Body of pancreas (tissue), 4 donors: ENCODE measurements around the gene FUT8. TPM values are rescaled to one million over a fixed set of nuclear protein-coding genes. Genes with fewer than 3 reads are reported as not detected.

Experiments
- ATAC-seq: fragments of 150-250 bp; one replicate; pipeline ENCODE4 v1.9.1; 2016
- DNase-seq, 4 donors: peaks; one replicate each; pipeline ENCODE4 v3.0.0-alpha.2; 2019
- H3K27ac ChIP-seq, 4 donors: fragments of 200-600 bp; sonication (generic); 1 replicate in 3 of 4; 2 replicates in 1 of 4; pipeline versions ENCODE4 v1.5.1 to v1.6.1; 2016 to 2019; ENCODE audit warnings: mild to moderate bottlenecking in 1 of 4, mixed read lengths in 1 of 4, moderate library complexity in 1 of 4
- H3K27me3 ChIP-seq, 2 donors: fragments of 200-600 bp; sonication (generic); one replicate each; pipeline ENCODE4 v1.6.0; 2016; ENCODE audit warnings: mild to moderate bottlenecking in 1 of 2
- H3K36me3 ChIP-seq, 2 donors: fragments of 200-600 bp; sonication (generic); replicated peaks in 1 of 2; 2 replicates each; pipeline ENCODE4 v1.5.1; 2016; ENCODE audit warnings: low read depth in 2 of 2; ENCODE audit not compliant: insufficient read depth in 1 of 2
- H3K4me1 ChIP-seq: fragments of 200-600 bp; sonication (generic); one replicate; pipeline ENCODE4 v1.6.0; 2016
- H3K4me3 ChIP-seq, 2 donors: fragments of 200-600 bp; sonication (generic); 1 replicate in 1 of 2; 2 replicates in 1 of 2; pipeline ENCODE4 v1.5.1; 2016 to 2019
- H3K9me3 ChIP-seq, 3 donors: fragments of 200-600 bp; sonication (generic); 1 replicate in 2 of 3; 2 replicates in 1 of 3; pipeline ENCODE4 v1.5.1; 2016
- CTCF ChIP-seq, 7 experiments: fragments of 450-650 bp in 4 of 7; fragments of 200-600 bp in 3 of 7; sonication (generic) in 3 of 7; IDR thresholded peaks; one replicate each; pipeline ENCODE4 v1.5.1; 2016 to 2019; ENCODE audit warnings: antibody characterized with exemption in 7 of 7
- POLR2A ChIP-seq, 3 donors: fragments of 450-650 bp; IDR thresholded peaks; one replicate each; pipeline ENCODE4 v1.6.1; 2016; ENCODE audit warnings: antibody characterized with exemption in 3 of 3, mild to moderate bottlenecking in 2 of 3
- whole genome bisulfite sequencing, 2 donors: methylation state at CpG; one replicate each; pipeline ENCODE4 v1.1.5; 2017; 5-methylcytosine and 5-hydroxymethylcytosine counted together
- intact Hi-C: fragments of 100-400 bp; cut with DNase I; formaldehyde crosslinking; loops from one replicate; pipeline ENCODE4 v1.15.1; 2023
- total RNA-seq, 2 donors: library from RNA; depleted of rRNA; stranded (reverse); fragments of >200 nt; gene quantifications; one replicate each; pipeline ENCODE4 v1.1.0, GENCODE V29; 2016

FUT8 gene
- total RNA-seq, 2 donors from 2014 or later, result 31.1 to 33.0 TPM

- Histone ChIP-seq H3K9me3 (no peaks in the 10 kb centered on the region), H3K27me3 (no peaks in the 10 kb centered on the region), H3K36me3 (no peaks in the 10 kb centered on the region), H3K4me1 (peaks cover 23% of the 10 kb centered on the region), H3K4me3 (no peak overlapping the region), H3K27ac (no peak overlapping the region)
- ATAC-seq (no peak), DNase-seq (no peak)
- TF ChIP-seq CTCF (IDR thresholded peaks at IDR 0.05) (no peak), POLR2A (IDR thresholded peaks at IDR 0.05) (no peak)
- intact Hi-C loops, result no loop called here
- 83 to 89% methylated on average over 2 to 3 of the region's 3 CpGs for WGBS, 2 donors
Measured at GRCh38 chr14:65771271-65771670, 358.7 kb downstream of the FUT8 start.

- Histone ChIP-seq H3K27ac (peak overlapping the region in 1 of 4 donors; percentile 45), H3K4me3 (no peak overlapping the region), H3K9me3 (no peaks in the 10 kb centered on the region), H3K4me1 (peaks cover 23% of the 10 kb centered on the region), H3K36me3 (no peaks in the 10 kb centered on the region), H3K27me3 (no peaks in the 10 kb centered on the region)
- 61% methylated on average over 8 of the region's 8 CpGs for WGBS, 2 donors
- TF ChIP-seq CTCF (IDR thresholded peaks at IDR 0.05), result no peak
- TF ChIP-seq POLR2A (IDR thresholded peaks at IDR 0.05), result no peak
- intact Hi-C loops, result no loop called here
- ATAC-seq (peak; percentile 31), DNase-seq (no peak)
Measured at GRCh38 chr14:65772466-65772865, 359.9 kb downstream of the FUT8 start.

- Histone ChIP-seq H3K4me3 (no peak overlapping the region), H3K9me3 (no peaks in the 10 kb centered on the region), H3K4me1 (peaks cover 23% of the 10 kb centered on the region), H3K36me3 (no peaks in the 10 kb centered on the region), H3K27ac (peak overlapping the region in 2 of 4 donors; percentile 45 to 52), H3K27me3 (no peaks in the 10 kb centered on the region)
- intact Hi-C loops, result no loop called here
- DNase-seq (no peak), ATAC-seq (peak; percentile 88)
- no peak for TF ChIP-seq POLR2A (IDR thresholded peaks at IDR 0.05)
- TF ChIP-seq CTCF (IDR thresholded peaks at IDR 0.05), result no peak
- 9 to 15% methylated on average over 4 of the region's 4 CpGs for WGBS, 2 donors
Measured at GRCh38 chr14:65772921-65773574, 360.5 kb downstream of the FUT8 start.

GRCh38 chr14:65774041-65774440 is 361.5 kb downstream of the FUT8 start:
- Histone ChIP-seq H3K27ac (no peak overlapping the region), H3K4me1 (peaks cover 23% of the 10 kb centered on the region), H3K9me3 (no peaks in the 10 kb centered on the region), H3K36me3 (no peaks in the 10 kb centered on the region), H3K27me3 (no peaks in the 10 kb centered on the region), H3K4me3 (no peak overlapping the region)
- ATAC-seq, result no peak
- TF ChIP-seq POLR2A (IDR thresholded peaks at IDR 0.05), result no peak
- no peak for TF ChIP-seq CTCF (IDR thresholded peaks at IDR 0.05)
- WGBS, 2 donors, result 14 to 25% methylated on average over 1 of the region's 1 CpG
- DNase-seq, result no peak
- intact Hi-C loops, result no loop called here
